WERI-Rb-1 (cell line): Measurements from ENCODE around the gene EXOSC1.

Experiments used
- DNase-seq: peaks from one replicate; pipeline ENCODE4 v3.0.0-alpha.2; 2020
- H3K27ac ChIP-seq: fragments of 250-450 bp; sonication (Bioruptor Pico); 2 replicates; pipeline ENCODE4 v1.5.1; 2020; ENCODE audit warnings: mild to moderate bottlenecking, moderate library complexity
- H3K27me3 ChIP-seq: fragments of 250-450 bp; sonication (Bioruptor Pico); 2 replicates; pipeline ENCODE4 v1.5.1; 2021; ENCODE audit warnings: mild to moderate bottlenecking, low read depth, moderate library complexity; ENCODE audit not compliant: insufficient read depth, severe bottlenecking
- H3K36me3 ChIP-seq: fragments of 250-450 bp; sonication (Bioruptor Pico); 2 replicates; pipeline ENCODE4 v1.5.1; 2020; ENCODE audit warnings: mild to moderate bottlenecking, moderate library complexity
- H3K4me3 ChIP-seq: 2 replicates; pipeline ENCODE4 v1.5.1; 2011; ENCODE audit warnings: low read depth, mild to moderate bottlenecking, control low read depth, low read length
- H3K9me3 ChIP-seq: fragments of 250-450 bp; sonication (Bioruptor Pico); 2 replicates; pipeline ENCODE4 v1.5.1; 2021; ENCODE audit warnings: mild to moderate bottlenecking, moderate library complexity; ENCODE audit not compliant: severe bottlenecking
- CTCF ChIP-seq: IDR thresholded peaks from 2 replicates; pipeline ENCODE4 v1.5.1; 2011; ENCODE audit warnings: low read depth, mild to moderate bottlenecking, control low read depth, inconsistent platforms, low read length

Gene EXOSC1

GRCh38 chr10:97456034-97456685 lies 10.4 kb upstream of the EXOSC1 start:
- Histone ChIP-seq H3K27me3 (no peaks in the 10 kb centered on the region), H3K27ac (no peak overlapping the region), H3K36me3 (peaks cover 95% of the 10 kb centered on the region), H3K4me3 (no peak overlapping the region), H3K9me3 (no peaks in the 10 kb centered on the region)
- no peak for TF ChIP-seq CTCF
- no peak for DNase-seq

DNA sequence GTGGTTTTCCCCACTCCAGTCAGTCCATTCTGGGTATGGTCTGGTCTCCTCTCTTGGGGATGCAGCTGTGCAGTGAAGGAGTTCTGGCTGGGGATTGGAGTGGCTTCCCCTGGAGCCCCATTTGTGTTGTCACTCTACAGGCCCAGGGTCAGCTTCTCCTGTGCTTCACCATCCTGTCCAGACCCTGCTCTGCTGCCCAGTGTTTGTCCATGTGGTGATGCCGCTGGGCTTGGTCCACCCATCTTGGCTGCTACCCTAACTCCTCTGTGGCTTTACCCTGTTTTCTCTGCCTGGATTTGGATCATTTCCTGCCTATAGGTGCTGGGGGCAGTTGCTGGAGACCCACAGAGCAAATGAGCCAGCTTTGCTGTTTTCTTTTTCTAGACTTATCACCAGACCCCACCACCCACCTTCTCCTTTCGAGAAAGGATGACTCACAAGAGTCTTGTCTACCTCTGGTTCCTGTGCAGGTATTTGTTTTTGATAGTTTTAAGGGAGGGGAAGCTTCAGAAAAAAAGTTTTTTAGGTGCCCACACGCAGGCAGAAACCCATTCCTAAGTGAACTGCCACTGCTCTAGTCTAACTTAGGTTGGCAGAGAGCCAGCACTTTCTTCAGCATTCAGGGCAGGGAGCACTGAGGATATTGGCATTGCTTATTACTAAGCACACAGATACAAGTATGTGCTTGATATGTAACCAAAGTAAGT lies 8.7 kb upstream of the EXOSC1 start:
- no peak for TF ChIP-seq CTCF
- DNase-seq: no peak
- Histone ChIP-seq H3K36me3 (peaks cover 86% of the 10 kb centered on the region), H3K4me3 (no peak overlapping the region), H3K27ac (no peak overlapping the region), H3K9me3 (no peaks in the 10 kb centered on the region), H3K27me3 (no peaks in the 10 kb centered on the region)

GRCh38 chr10:97452352-97452751 lies 6.5 kb upstream of the EXOSC1 start:
- H3K36me3 ChIP-seq: peaks cover 73% of the 10 kb centered on the region
- no peaks in the 10 kb centered on the region for H3K9me3 ChIP-seq
- no peak for TF ChIP-seq CTCF
- no peaks in the 10 kb centered on the region for H3K27me3 ChIP-seq
- no peak for DNase-seq
- no peak overlapping the region for H3K27ac ChIP-seq
- no peak overlapping the region for H3K4me3 ChIP-seq

GRCh38 chr10:97451605-97452004 lies 5.8 kb upstream of the EXOSC1 start:
- no peak for TF ChIP-seq CTCF
- Histone ChIP-seq H3K36me3 (peaks cover 65% of the 10 kb centered on the region), H3K4me3 (no peak overlapping the region), H3K27me3 (no peaks in the 10 kb centered on the region), H3K9me3 (no peaks in the 10 kb centered on the region), H3K27ac (no peak overlapping the region)
- DNase-seq: no peak

GRCh38 chr10:97450828-97451227 lies 5.0 kb upstream of the EXOSC1 start:
- peaks cover 61% of the 10 kb centered on the region for H3K36me3 ChIP-seq
- no peak for DNase-seq
- no peaks in the 10 kb centered on the region for H3K27me3 ChIP-seq
- no peaks in the 10 kb centered on the region for H3K9me3 ChIP-seq
- TF ChIP-seq CTCF: no peak
- no peak overlapping the region for H3K4me3 ChIP-seq
- no peak overlapping the region for H3K27ac ChIP-seq
